MM.1S (cell line): ENCODE data around the gene STK31.

ENCODE experiments used
- CTCF ChIP-seq: fragments of 300-600 bp; sonication (generic); IDR thresholded peaks from 2 replicates; pipeline ENCODE4 v1.5.1; 2016; ENCODE audit warnings: antibody characterized with exemption, low read length, mixed read lengths
- EZH2 ChIP-seq: fragments of 300-600 bp; sonication (generic); optimal IDR thresholded peaks from 2 replicates; pipeline ENCODE3; 2017; ENCODE audit warnings: low read depth, mild to moderate bottlenecking, antibody characterized with exemption, low read length, mixed read lengths
- EZH2phosphoT487 ChIP-seq: fragments of 300-600 bp; sonication (generic); IDR thresholded peaks from 2 replicates; pipeline ENCODE4 v1.6.1; 2018; ENCODE audit warnings: antibody characterized with exemption, low read length

- TF ChIP-seq CTCF (no peak), EZH2phosphoT487 (no peak), EZH2 (no peak)
These were observed 48.6 kb upstream of the STK31 start for GRCh38 chr7:23661385-23661784.
